Lung (tissue), 12 donors: Measurements from ENCODE around the gene PPP2R5C. TPM values are rescaled to one million over a fixed set of nuclear protein-coding genes. Genes with fewer than 3 reads are reported as not detected.

Experiments
- ATAC-seq: fragments of 200-7000 bp; cut with Tn5 transposase; one replicate; pipeline ENCODE4 v1.9.1; 2020; ENCODE audit warnings: moderate number of reproducible peaks; ENCODE audit not compliant: insufficient read depth, low FRiP score
- DNase-seq, 3 donors: peaks; one replicate each; pipeline ENCODE4 v3.0.0-alpha.2; 2013 to 2017
- H3K27ac ChIP-seq, 2 donors: one replicate each; pipeline ENCODE4 v1.5.1; 2013; ENCODE audit warnings: mild to moderate bottlenecking in 2 of 2, moderate library complexity in 2 of 2, control low read depth in 1 of 2, inconsistent platforms in 1 of 2, low read depth in 1 of 2, low read length in 1 of 2
- H3K27me3 ChIP-seq, 3 donors: one replicate each; pipeline ENCODE4 v1.5.1; 2013; ENCODE audit warnings: low read length in 2 of 3; ENCODE audit not compliant: control insufficient read depth in 3 of 3, insufficient read depth in 3 of 3
- H3K36me3 ChIP-seq, 4 donors: one replicate each; pipeline ENCODE4 v1.5.1; 2013; ENCODE audit warnings: low read length in 4 of 4, mild to moderate bottlenecking in 1 of 4, moderate library complexity in 1 of 4; ENCODE audit not compliant: control insufficient read depth in 4 of 4, insufficient read depth in 4 of 4
- H3K4me1 ChIP-seq, 5 donors: one replicate each; pipeline ENCODE4 v1.5.1; 2013; ENCODE audit warnings: low read length in 5 of 5, mild to moderate bottlenecking in 2 of 5, moderate library complexity in 1 of 5; ENCODE audit not compliant: control insufficient read depth in 5 of 5, insufficient read depth in 5 of 5
- H3K4me3 ChIP-seq: one replicate; pipeline ENCODE4 v1.5.1; 2013; ENCODE audit warnings: mild to moderate bottlenecking, control low read depth, moderate library complexity
- H3K9ac ChIP-seq, 2 donors: one replicate each; pipeline ENCODE4 v1.5.1; 2013; ENCODE audit warnings: low read length in 2 of 2, control low read depth in 1 of 2; ENCODE audit not compliant: insufficient read depth in 1 of 2
- H3K9me3 ChIP-seq, 4 donors: one replicate each; pipeline ENCODE4 v1.5.1; 2013; ENCODE audit warnings: low read length in 3 of 4, mild to moderate bottlenecking in 1 of 4, moderate library complexity in 1 of 4; ENCODE audit not compliant: control insufficient read depth in 4 of 4, insufficient read depth in 3 of 4
- CTCF ChIP-seq: IDR thresholded peaks from 2 replicates; pipeline ENCODE4 v1.5.1; 2012; ENCODE audit warnings: mild to moderate bottlenecking; ENCODE audit errors: control extremely low read depth, extremely low read depth
- WGBS, 2 donors: extraction: QIAGEN DNeasy Blood & Tissue Kit; methylation state at CpG; one replicate each; pipeline ENCODE4 v1.1.7; 2013; 5-methylcytosine and 5-hydroxymethylcytosine counted together
- polyA plus RNA-seq, 2 donors: library from polyadenylated mRNA; stranded (reverse); fragments of 200-250 nt; gene quantifications; one replicate each; pipeline ENCODE4 v1.2.1, GENCODE V29; 2013
- total RNA-seq, 2 donors: library from RNA; depleted of rRNA in 1 of 2; stranded (reverse); fragments of >200 nt in 1 of 2; gene quantifications; one replicate each; pipeline ENCODE4 v1.2.1, GENCODE V29; 2014 to 2021
- donor health status: control.
- donor health status: control.
- donor health status: Bipolar disorder and iron deficiency.
- donor health status: healthy.
- donor health status: DM: yes; HTN: yes; CAD: no.

The PPP2R5C gene
- total and polyA plus RNA-seq, 4 donors, result 66.6 to 180 (median 126) TPM

- peaks cover 4 to 39% (median 23%) of the 10 kb centered on the region in 5 donors for H3K4me1 ChIP-seq
- H3K27me3 ChIP-seq, result no peaks in the 10 kb centered on the region
- H3K4me3 ChIP-seq, result no peak overlapping the region
- DNase-seq (no peak), ATAC-seq (no peak)
- WGBS, 2 donors, result 85 to 90% methylated on average over 3 of the region's 3 CpGs
- no peak for TF ChIP-seq CTCF
- peak overlapping the region in 1 of 2 donors; percentile 60 for H3K27ac ChIP-seq
- no peak overlapping the region for H3K9ac ChIP-seq
- peaks cover 0 to 1% (median 0%) of the 10 kb centered on the region in 4 donors for H3K9me3 ChIP-seq
- H3K36me3 ChIP-seq, result no peaks in the 10 kb centered on the region
Observed at GRCh38 chr14:101825797-101826196, 64.3 kb downstream of the PPP2R5C start.

GRCh38 chr14:101826351-101826750 is 64.8 kb downstream of the PPP2R5C start:
- TF ChIP-seq CTCF, result no peak
- peaks cover 4 to 39% (median 23%) of the 10 kb centered on the region in 5 donors for H3K4me1 ChIP-seq
- H3K27ac ChIP-seq, result peak overlapping the region in 1 of 2 donors; percentile 39
- DNase-seq (no peak), ATAC-seq (no peak)
- H3K9ac ChIP-seq, result no peak overlapping the region
- H3K27me3 ChIP-seq, result no peaks in the 10 kb centered on the region
- peaks cover 0 to 1% (median 0%) of the 10 kb centered on the region in 4 donors for H3K9me3 ChIP-seq
- H3K36me3 ChIP-seq, result no peaks in the 10 kb centered on the region
- H3K4me3 ChIP-seq, result no peak overlapping the region

- H3K4me1 ChIP-seq, result peaks cover 4 to 38% (median 23%) of the 10 kb centered on the region in 5 donors
- no peaks in the 10 kb centered on the region for H3K27me3 ChIP-seq
- H3K4me3 ChIP-seq, result no peak overlapping the region
- no peak for TF ChIP-seq CTCF
- H3K9me3 ChIP-seq, result peaks cover 0 to 1% (median 0%) of the 10 kb centered on the region in 4 donors
- no peak overlapping the region for H3K9ac ChIP-seq
- DNase-seq, result no peak
- WGBS, 2 donors, result 89 to 95% methylated on average over 3 of the region's 3 CpGs
- H3K36me3 ChIP-seq, result peaks cover 0 to under 1% (median 0%) of the 10 kb centered on the region in 4 donors
- H3K27ac ChIP-seq, result no peak overlapping the region
- no peak for ATAC-seq
Observed at GRCh38 chr14:101827286-101827685, 65.8 kb downstream of the PPP2R5C start.

- WGBS, 2 donors, result 52 to 53% methylated on average over 2 of the region's 2 CpGs
- H3K27me3 ChIP-seq, result no peaks in the 10 kb centered on the region
- TF ChIP-seq CTCF, result no peak
- no peak overlapping the region for H3K27ac ChIP-seq
- ATAC-seq, result no peak
- no peak overlapping the region for H3K9ac ChIP-seq
- peaks cover 0 to 5% (median 0%) of the 10 kb centered on the region in 4 donors for H3K36me3 ChIP-seq
- peak in 2 of 3 donors; percentile 46 to 63 for DNase-seq
- H3K4me3 ChIP-seq, result no peak overlapping the region
- H3K9me3 ChIP-seq, result peaks cover 0 to 1% (median 0%) of the 10 kb centered on the region in 4 donors
- peaks cover 4 to 38% (median 17%) of the 10 kb centered on the region in 5 donors for H3K4me1 ChIP-seq
Observed at GRCh38 chr14:101828046-101828445, 66.5 kb downstream of the PPP2R5C start.
